A549 (cell line): Measurements from ENCODE around the gene NEAT1. TPM values are rescaled to one million over a fixed set of nuclear protein-coding genes. Genes with fewer than 3 reads are reported as not detected.

Source experiments
- BHLHE40 ChIP-seq: IDR thresholded peaks from 2 replicates; pipeline ENCODE4 v1.6.1; 2012; ENCODE audit warnings: low read depth, low read length, inconsistent platforms
- CBX8 ChIP-seq: fragments of 200-600 bp; sonication (generic); IDR thresholded peaks from 2 replicates; pipeline ENCODE4 v1.6.1; 2016
- CEBPB ChIP-seq, 2 experiments: fragments of >200 bp in 1 of 2; sonication (Bioruptor Twin) in 1 of 2; formaldehyde crosslinking in 1 of 2; IDR thresholded peaks; 2 replicates each; pipeline ENCODE4 v1.6.1; 2012 to 2016
- CHD2 ChIP-seq: fragments of 150-350 bp; IDR thresholded peaks from 2 replicates; pipeline ENCODE4 v1.6.1; 2014; ENCODE audit warnings: low read length; ENCODE audit not compliant: partially characterized antibody
- CHD4 ChIP-seq: fragments of 200-600 bp; sonication (generic); IDR thresholded peaks from 2 replicates; pipeline ENCODE4 v1.6.1; 2016; ENCODE audit warnings: antibody characterized with exemption, mild to moderate bottlenecking, borderline replicate concordance
- EHMT2 ChIP-seq: fragments of 200-600 bp; sonication (generic); IDR thresholded peaks from 2 replicates; pipeline ENCODE4 v1.6.1; 2016; ENCODE audit warnings: antibody characterized with exemption, low read depth, mild to moderate bottlenecking, moderate library complexity
- EP300 ChIP-seq, 2 experiments: fragments of >200 bp; sonication (Bioruptor Twin); formaldehyde crosslinking; IDR thresholded peaks; 2 replicates in 1 of 2; 3 replicates in 1 of 2; pipeline ENCODE4 v1.6.1; 2016 to 2017
- ESRRA ChIP-seq: fragments of 150-350 bp; IDR thresholded peaks from 2 replicates; pipeline ENCODE4 v1.6.1; 2014; ENCODE audit warnings: mild to moderate bottlenecking, low read length, borderline replicate concordance
- FOSB ChIP-seq: fragments of 250-450 bp; sonication (Bioruptor Pico); IDR thresholded peaks from 2 replicates; pipeline ENCODE4 v1.5.0; 2020; ENCODE audit warnings: mild to moderate bottlenecking, moderate library complexity
- FOSL2 ChIP-seq, 2 experiments: fragments of 450-650 bp in 1 of 2; fragments of >200 bp in 1 of 2; sonication (Bioruptor Twin) in 1 of 2; formaldehyde crosslinking; IDR thresholded peaks; 2 replicates each; pipeline versions ENCODE4 v1.5.0 to v1.6.1; 2016 to 2020; ENCODE audit warnings: mild to moderate bottlenecking in 1 of 2, moderate library complexity in 1 of 2
- FOXS1 ChIP-seq: fragments of 250-450 bp; sonication (Bioruptor Pico); IDR thresholded peaks from 2 replicates; pipeline ENCODE4 v1.5.0; 2020; ENCODE audit warnings: mild to moderate bottlenecking, moderate library complexity
- GATA3 ChIP-seq: IDR thresholded peaks from 2 replicates; pipeline ENCODE4 v1.6.1; 2012; ENCODE audit warnings: borderline replicate concordance
- HDAC2 ChIP-seq: fragments of 200-600 bp; sonication (generic); IDR thresholded peaks from 2 replicates; pipeline ENCODE4 v1.6.1; 2016
- HOXA7 ChIP-seq: fragments of 250-450 bp; sonication (Bioruptor Pico); IDR thresholded peaks from 2 replicates; pipeline ENCODE4 v1.5.0; 2020; ENCODE audit warnings: mild to moderate bottlenecking, moderate library complexity
- HOXB5 ChIP-seq: fragments of 250-450 bp; sonication (Bioruptor Pico); IDR thresholded peaks from 2 replicates; pipeline ENCODE4 v1.5.0; 2020; ENCODE audit warnings: mild to moderate bottlenecking, moderate library complexity
- KDM1A ChIP-seq: fragments of 200-600 bp; sonication (generic); IDR thresholded peaks from 2 replicates; pipeline ENCODE4 v1.6.1; 2016; ENCODE audit warnings: low read depth, mild to moderate bottlenecking
- NFE2L2 ChIP-seq: fragments of 150-350 bp; conservative IDR thresholded peaks from 2 replicates; pipeline ENCODE4 v1.6.1; 2014; ENCODE audit warnings: low read length
- PHF8 ChIP-seq: fragments of 200-600 bp; sonication (generic); IDR thresholded peaks from 2 replicates; pipeline ENCODE4 v1.6.1; 2016; ENCODE audit warnings: low read depth, mild to moderate bottlenecking, antibody characterized with exemption, moderate library complexity, borderline replicate concordance
- POLR2AphosphoS2 ChIP-seq: conservative IDR thresholded peaks from 2 replicates; pipeline ENCODE4 v1.6.1; 2012; ENCODE audit warnings: low read length, improper control_type of control experiment, inconsistent platforms
- RAD21 ChIP-seq, 2 experiments: fragments of >200 bp in 1 of 2; sonication (Bioruptor Twin) in 1 of 2; formaldehyde crosslinking in 1 of 2; IDR thresholded peaks in 1 of 2; conservative IDR thresholded peaks in 1 of 2; 2 replicates in 1 of 2; 3 replicates in 1 of 2; pipeline ENCODE4 v1.6.1; 2012 to 2018; ENCODE audit warnings: inconsistent platforms in 1 of 2
- RCOR1 ChIP-seq: fragments of 150-350 bp; IDR thresholded peaks from 2 replicates; pipeline ENCODE4 v1.6.1; 2014; ENCODE audit warnings: antibody characterized with exemption, low read length, low read depth
- RFX5 ChIP-seq: fragments of 450-650 bp; IDR thresholded peaks from 2 replicates; pipeline ENCODE4 v1.7.1; 2014; ENCODE audit warnings: antibody characterized with exemption, mild to moderate bottlenecking, moderate library complexity
- RNF2 ChIP-seq: fragments of 200-600 bp; sonication (generic); IDR thresholded peaks from 2 replicates; pipeline ENCODE4 v1.6.1; 2016; ENCODE audit warnings: low read depth, mild to moderate bottlenecking, antibody characterized with exemption, moderate library complexity, borderline replicate concordance
- SMC3 ChIP-seq: fragments of >200 bp; sonication (Bioruptor Twin); formaldehyde crosslinking; IDR thresholded peaks from 3 replicates; pipeline ENCODE4 v1.6.1; 2018; ENCODE audit warnings: inconsistent platforms
- SREBF2 ChIP-seq: fragments of 450-650 bp; IDR thresholded peaks from 2 replicates; pipeline ENCODE4 v1.6.1; 2014; ENCODE audit warnings: mild to moderate bottlenecking, moderate library complexity
- TFCP2L1 ChIP-seq: fragments of 250-450 bp; sonication (Bioruptor Pico); IDR thresholded peaks from 2 replicates; pipeline ENCODE4 v1.5.0; 2021; ENCODE audit warnings: mild to moderate bottlenecking
- TP53 ChIP-seq: fragments of 250-450 bp; sonication (Bioruptor Pico); IDR thresholded peaks from 2 replicates; pipeline ENCODE4 v1.5.0; 2021; ENCODE audit warnings: mild to moderate bottlenecking, moderate library complexity
- ZC3H11A ChIP-seq: fragments of 450-650 bp; IDR thresholded peaks from 2 replicates; pipeline ENCODE4 v1.6.1; 2014; ENCODE audit warnings: antibody characterized with exemption, mild to moderate bottlenecking
- ZNF302 ChIP-seq: fragments of 250-450 bp; sonication (Bioruptor Pico); IDR thresholded peaks from 2 replicates; pipeline ENCODE4 v1.9.0; 2021; ENCODE audit warnings: inconsistent platforms, mild to moderate bottlenecking, moderate library complexity
- polyA plus RNA-seq, 4 experiments: library from polyadenylated mRNA; depleted of rRNA in 3 of 4; stranded (reverse); fragments of >200 nt; fragmentation: RNase III in 1 of 4; extraction: RNeasy Plus Mini Kit Qiagen cat#74134 plus additional on column Dnase treatment in 1 of 4; gene quantifications; 2 replicates in 3 of 4; 3 replicates in 1 of 4; pipeline ENCODE4 v1.2.3, GENCODE V29; 2011 to 2017
- TF ChIP-seq, protein P1 (sequence below): IDR thresholded peaks from 2 replicates; pipeline ENCODE4 v1.6.1; 2012
- TF ChIP-seq, protein P2 (sequence below): IDR thresholded peaks from 2 replicates; pipeline ENCODE4 v1.6.1; 2012
- TF ChIP-seq, protein P3 (sequence below): IDR thresholded peaks from 2 replicates; pipeline ENCODE4 v1.6.1; 2012; ENCODE audit warnings: low read depth, borderline replicate concordance
- TF ChIP-seq, protein P4 (sequence below): fragments of 250-450 bp; sonication (Bioruptor Pico); IDR thresholded peaks from 2 replicates; pipeline ENCODE4 v1.5.0; 2021; ENCODE audit warnings: mild to moderate bottlenecking, moderate library complexity, borderline replicate concordance
- TF ChIP-seq, protein P5 (sequence below): fragments of >200 bp; sonication (Bioruptor Twin); formaldehyde crosslinking; IDR thresholded peaks from 3 replicates; pipeline ENCODE4 v1.6.1; 2016
- TF ChIP-seq, protein P6 (sequence below): fragments of >200 bp; sonication (Bioruptor Twin); formaldehyde crosslinking; IDR thresholded peaks from 3 replicates; pipeline ENCODE4 v1.5.1; 2016
- TF ChIP-seq, protein P7 (sequence below): fragments of 150-350 bp; IDR thresholded peaks from 2 replicates; pipeline ENCODE4 v1.6.1; 2014; ENCODE audit warnings: low read depth, mild to moderate bottlenecking, low read length

Gene NEAT1
- polyA plus RNA-seq, 2 of the 4 experiments (the other 2 are of a cell fraction), result 314 to 1,223 TPM

DNA sequence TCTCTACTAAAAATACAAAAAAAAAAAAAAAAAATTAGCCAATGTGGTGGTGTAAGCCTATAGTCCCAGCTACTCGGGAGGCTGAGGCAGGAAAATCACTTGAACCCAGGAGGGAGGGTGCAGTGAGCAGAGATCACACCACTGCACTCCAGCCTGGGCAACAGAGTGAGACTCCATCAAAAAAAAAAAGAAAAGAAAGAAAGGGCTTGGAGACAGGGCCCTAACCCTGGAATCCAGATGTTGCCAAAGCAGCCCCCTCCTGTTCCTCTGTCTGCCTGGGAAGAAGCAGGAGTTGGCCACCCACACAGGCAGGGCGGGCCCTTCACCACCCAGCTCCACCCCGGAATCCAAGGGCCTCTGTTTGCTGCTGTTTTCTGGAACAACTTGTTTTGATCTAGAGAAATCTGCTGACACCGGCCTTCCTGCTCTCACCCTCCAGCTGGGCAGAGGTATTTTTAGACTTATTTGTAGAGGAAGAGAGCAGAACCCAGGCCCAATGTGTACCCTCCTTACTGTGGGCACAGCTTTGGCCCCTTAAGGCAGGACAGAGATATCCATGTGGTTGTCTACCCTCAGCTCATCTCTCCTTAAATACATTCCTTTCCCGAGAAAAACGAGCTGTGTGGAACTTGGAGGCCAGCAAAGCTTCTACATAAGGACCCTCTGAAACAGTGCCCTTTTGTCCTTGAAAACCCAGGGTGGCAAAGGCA, 2.7 kb upstream of the NEAT1 start (continued):
- peak; percentile 23; the same call in 1 of the 2 replicates for TF ChIP-seq HOXA7 (CRISPR knock-in tag)
- TF ChIP-seq RCOR1, result no peak
- TF ChIP-seq, protein P1, sequence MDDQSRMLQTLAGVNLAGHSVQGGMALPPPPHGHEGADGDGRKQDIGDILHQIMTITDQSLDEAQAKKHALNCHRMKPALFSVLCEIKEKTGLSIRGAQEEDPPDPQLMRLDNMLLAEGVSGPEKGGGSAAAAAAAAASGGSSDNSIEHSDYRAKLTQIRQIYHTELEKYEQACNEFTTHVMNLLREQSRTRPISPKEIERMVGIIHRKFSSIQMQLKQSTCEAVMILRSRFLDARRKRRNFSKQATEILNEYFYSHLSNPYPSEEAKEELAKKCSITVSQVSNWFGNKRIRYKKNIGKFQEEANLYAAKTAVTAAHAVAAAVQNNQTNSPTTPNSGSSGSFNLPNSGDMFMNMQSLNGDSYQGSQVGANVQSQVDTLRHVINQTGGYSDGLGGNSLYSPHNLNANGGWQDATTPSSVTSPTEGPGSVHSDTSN, result no peak
- no peak for TF ChIP-seq TFCP2L1
- TF ChIP-seq EP300 (IDR thresholded peaks at IDR 0.05), result peak in 1 of 2 experiments; percentile 33; a peak in 2 of 5 replicates
- no peak for TF ChIP-seq POLR2AphosphoS2
- TF ChIP-seq, protein P2, sequence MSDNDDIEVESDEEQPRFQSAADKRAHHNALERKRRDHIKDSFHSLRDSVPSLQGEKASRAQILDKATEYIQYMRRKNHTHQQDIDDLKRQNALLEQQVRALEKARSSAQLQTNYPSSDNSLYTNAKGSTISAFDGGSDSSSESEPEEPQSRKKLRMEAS, result no peak; the same call in none of the 2 replicates
- TF ChIP-seq, protein P3, sequence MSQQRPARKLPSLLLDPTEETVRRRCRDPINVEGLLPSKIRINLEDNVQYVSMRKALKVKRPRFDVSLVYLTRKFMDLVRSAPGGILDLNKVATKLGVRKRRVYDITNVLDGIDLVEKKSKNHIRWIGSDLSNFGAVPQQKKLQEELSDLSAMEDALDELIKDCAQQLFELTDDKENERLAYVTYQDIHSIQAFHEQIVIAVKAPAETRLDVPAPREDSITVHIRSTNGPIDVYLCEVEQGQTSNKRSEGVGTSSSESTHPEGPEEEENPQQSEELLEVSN, result no peak
- no peak for TF ChIP-seq CBX8
- TF ChIP-seq FOSB (CRISPR knock-in tag), result peak; percentile 91
- TF ChIP-seq ZC3H11A, result no peak
- TF ChIP-seq SMC3, result no peak
- TF ChIP-seq, protein P4, sequence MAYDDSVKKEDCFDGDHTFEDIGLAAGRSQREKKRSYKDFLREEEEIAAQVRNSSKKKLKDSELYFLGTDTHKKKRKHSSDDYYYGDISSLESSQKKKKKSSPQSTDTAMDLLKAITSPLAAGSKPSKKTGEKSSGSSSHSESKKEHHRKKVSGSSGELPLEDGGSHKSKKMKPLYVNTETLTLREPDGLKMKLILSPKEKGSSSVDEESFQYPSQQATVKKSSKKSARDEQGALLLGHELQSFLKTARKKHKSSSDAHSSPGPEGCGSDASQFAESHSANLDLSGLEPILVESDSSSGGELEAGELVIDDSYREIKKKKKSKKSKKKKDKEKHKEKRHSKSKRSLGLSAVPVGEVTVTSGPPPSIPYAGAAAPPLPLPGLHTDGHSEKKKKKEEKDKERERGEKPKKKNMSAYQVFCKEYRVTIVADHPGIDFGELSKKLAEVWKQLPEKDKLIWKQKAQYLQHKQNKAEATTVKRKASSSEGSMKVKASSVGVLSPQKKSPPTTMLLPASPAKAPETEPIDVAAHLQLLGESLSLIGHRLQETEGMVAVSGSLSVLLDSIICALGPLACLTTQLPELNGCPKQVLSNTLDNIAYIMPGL (CRISPR knock-in tag), result no peak
- peak; percentile 31; the same call in 1 of the 2 replicates for TF ChIP-seq HOXB5
- TF ChIP-seq ZNF302 (CRISPR knock-in tag), result peak; percentile 52; the same call in 1 of the 2 replicates
- peak; percentile 3; the same call in 1 of the 2 replicates for TF ChIP-seq NFE2L2
- TF ChIP-seq, protein P5, sequence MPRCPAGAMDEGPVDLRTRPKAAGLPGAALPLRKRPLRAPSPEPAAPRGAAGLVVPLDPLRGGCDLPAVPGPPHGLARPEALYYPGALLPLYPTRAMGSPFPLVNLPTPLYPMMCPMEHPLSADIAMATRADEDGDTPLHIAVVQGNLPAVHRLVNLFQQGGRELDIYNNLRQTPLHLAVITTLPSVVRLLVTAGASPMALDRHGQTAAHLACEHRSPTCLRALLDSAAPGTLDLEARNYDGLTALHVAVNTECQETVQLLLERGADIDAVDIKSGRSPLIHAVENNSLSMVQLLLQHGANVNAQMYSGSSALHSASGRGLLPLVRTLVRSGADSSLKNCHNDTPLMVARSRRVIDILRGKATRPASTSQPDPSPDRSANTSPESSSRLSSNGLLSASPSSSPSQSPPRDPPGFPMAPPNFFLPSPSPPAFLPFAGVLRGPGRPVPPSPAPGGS, result no peak
- TF ChIP-seq BHLHE40, result no peak
- no peak for TF ChIP-seq PHF8
- no peak for TF ChIP-seq RNF2
- no peak for TF ChIP-seq GATA3
- TF ChIP-seq EHMT2, result no peak
- no peak for TF ChIP-seq KDM1A
- no peak for TF ChIP-seq CHD2
- TF ChIP-seq FOSL2 (IDR thresholded peaks at IDR 0.05), result no peak
- TF ChIP-seq FOSL2 (CRISPR knock-in tag; IDR thresholded peaks at IDR 0.05), result no peak
- TF ChIP-seq RFX5, result 0 out of 2 replicates have a peak, but pooled peaks have one; percentile 16
- TF ChIP-seq ESRRA, result no peak
- TF ChIP-seq, protein P6, sequence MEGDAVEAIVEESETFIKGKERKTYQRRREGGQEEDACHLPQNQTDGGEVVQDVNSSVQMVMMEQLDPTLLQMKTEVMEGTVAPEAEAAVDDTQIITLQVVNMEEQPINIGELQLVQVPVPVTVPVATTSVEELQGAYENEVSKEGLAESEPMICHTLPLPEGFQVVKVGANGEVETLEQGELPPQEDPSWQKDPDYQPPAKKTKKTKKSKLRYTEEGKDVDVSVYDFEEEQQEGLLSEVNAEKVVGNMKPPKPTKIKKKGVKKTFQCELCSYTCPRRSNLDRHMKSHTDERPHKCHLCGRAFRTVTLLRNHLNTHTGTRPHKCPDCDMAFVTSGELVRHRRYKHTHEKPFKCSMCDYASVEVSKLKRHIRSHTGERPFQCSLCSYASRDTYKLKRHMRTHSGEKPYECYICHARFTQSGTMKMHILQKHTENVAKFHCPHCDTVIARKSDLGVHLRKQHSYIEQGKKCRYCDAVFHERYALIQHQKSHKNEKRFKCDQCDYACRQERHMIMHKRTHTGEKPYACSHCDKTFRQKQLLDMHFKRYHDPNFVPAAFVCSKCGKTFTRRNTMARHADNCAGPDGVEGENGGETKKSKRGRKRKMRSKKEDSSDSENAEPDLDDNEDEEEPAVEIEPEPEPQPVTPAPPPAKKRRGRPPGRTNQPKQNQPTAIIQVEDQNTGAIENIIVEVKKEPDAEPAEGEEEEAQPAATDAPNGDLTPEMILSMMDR, result no peak
- TF ChIP-seq CEBPB (IDR thresholded peaks at IDR 0.05), result no peak
- no peak for TF ChIP-seq FOXS1 (CRISPR knock-in tag)
- TF ChIP-seq HDAC2, result no peak
- TF ChIP-seq, protein P7, sequence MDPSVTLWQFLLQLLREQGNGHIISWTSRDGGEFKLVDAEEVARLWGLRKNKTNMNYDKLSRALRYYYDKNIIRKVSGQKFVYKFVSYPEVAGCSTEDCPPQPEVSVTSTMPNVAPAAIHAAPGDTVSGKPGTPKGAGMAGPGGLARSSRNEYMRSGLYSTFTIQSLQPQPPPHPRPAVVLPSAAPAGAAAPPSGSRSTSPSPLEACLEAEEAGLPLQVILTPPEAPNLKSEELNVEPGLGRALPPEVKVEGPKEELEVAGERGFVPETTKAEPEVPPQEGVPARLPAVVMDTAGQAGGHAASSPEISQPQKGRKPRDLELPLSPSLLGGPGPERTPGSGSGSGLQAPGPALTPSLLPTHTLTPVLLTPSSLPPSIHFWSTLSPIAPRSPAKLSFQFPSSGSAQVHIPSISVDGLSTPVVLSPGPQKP, result no peak
- 0 out of 2 replicates have a peak, but pooled peaks have one; percentile 46 for TF ChIP-seq TP53 (CRISPR knock-in tag)
- no peak for TF ChIP-seq CHD4
- TF ChIP-seq RAD21 (conservative IDR thresholded peaks at IDR 0.05 in 1 of 2, IDR thresholded peaks at IDR 0.05 in 1 of 2), result no peak
- no peak for TF ChIP-seq SREBF2
